NCI-H2171 treated with DMSO at 0.1 percent for 48 hours (cell line): ENCODE results near the gene AMOTL2.
A peak's percentile ranks its signal among the peaks of the same experiment; 100 is the strongest.

Experiments
- DNase-seq: peaks from one replicate; lab custom pipeline; 2025; lab: John Stamatoyannopoulos, UW

Gene AMOTL2

GRCh38 chr3:134378818-134379217, 4.6 kb upstream of the AMOTL2 start:
- DNase-seq = no peak

GRCh38 chr3:134378384-134378783, 4.1 kb upstream of the AMOTL2 start:
- DNase-seq = no peak

DNA sequence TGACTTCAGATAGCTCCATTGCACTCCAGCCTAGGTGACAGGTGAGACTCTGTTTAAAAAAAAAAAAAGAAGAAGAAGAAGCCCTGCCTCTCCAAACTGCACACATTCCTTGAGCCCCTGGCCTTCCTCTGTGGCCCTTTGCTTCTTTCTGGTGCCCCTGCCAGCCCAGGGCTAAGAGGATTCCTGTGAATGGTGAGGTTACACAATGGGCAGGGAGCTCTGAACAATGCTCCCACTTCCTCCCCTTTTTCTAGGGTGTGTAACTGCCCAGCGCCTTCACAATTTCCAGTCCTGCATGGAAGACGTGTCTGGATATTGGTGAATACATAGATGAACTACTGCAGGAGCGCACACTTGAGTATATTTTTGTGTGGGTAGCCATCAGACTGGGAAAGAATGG, 3.6 kb upstream of the AMOTL2 start:
- DNase-seq = no peak

DNA sequence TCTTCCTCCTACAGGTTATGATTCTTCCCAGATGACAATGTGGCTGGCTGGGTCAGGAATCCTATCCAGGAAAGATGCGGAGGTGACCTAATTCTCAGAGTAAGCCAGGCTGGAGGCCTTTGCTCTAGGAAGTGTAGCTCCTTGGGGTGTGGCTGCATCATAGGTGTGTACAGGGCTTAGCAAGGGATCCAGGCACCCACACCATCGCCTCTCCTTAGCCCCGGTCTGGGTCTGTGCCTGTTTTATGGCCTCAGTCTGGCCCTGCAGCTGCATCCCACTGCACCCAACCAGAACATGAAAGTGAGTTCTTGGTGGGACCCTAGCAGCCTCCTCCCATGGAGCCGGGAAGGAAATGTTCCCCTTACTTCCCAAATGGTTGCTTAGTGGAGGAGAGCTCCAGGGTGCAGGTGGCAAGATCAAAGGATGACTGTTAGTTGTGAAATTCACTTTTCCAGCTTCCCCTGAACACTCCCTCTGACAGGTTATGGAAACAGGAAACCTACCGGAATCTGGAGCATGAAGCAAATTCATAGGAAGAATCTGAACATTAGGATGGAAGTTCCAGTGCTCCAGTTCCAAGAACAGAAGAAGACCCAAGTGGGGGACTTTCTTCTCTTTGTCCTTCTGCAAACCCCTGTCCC, 2.7 kb upstream of the AMOTL2 start:
- no peak for DNase-seq

DNA sequence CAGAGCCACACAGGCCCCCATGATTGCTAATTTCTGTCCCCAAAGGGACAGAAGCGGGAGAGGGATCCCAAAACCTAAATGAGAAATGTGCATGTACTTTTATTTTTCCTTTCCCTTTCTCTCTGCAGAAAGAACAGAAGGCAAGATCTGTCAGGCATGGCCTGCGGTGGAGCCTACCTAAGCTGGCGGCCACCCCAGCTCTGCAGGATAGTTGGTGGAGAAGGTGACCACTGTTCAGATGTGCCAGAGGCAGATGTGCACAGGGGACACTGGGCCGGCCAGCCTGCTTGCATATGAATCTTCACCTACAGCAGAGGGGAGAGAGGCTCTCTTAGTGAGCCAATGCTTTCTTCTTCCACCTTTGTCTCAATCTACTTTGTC, 2.1 kb upstream of the AMOTL2 start:
- no peak for DNase-seq

- DNase-seq = no peak
Observed at GRCh38 chr3:134375582-134376384, 1.5 kb upstream of the AMOTL2 start.

DNA sequence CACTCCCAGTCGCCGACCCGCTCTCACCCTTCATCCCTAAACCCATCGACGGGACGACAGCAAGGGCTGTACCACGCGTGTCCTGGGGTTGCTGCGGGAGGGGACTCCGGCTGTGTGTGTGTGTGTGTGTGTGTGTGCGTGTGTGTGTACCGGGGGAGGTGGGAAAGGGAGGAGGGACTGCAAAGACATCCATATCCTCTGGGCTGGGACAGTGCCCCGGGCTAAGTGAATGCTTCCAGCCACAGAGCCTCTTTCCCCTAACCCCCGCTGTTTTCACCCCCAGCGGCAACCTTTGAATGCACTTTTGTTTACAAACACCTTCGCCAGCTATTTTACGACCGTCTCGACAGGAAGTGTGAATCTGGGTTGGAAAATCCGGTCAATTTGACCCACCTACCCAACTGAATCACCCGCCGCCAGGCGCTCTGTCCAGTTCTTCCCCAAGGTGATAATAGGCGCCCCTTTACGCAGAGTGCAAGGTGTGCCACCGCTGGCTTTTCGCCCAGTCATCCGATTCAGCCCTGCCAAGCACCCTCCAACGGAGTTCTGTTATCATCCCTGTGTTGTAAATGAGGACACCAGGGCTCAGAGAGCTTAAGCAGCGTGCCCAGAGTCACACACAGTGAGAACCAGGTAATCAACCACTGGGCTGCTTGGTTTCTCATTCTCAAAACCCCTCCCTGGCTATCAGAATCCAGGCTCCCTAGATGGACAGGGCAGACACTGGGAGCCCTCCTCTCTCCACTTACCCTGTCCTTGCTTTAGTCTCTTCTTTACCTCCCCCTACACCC, 739 bp upstream of the AMOTL2 start:
- DNase-seq = peak; percentile 45

DNA sequence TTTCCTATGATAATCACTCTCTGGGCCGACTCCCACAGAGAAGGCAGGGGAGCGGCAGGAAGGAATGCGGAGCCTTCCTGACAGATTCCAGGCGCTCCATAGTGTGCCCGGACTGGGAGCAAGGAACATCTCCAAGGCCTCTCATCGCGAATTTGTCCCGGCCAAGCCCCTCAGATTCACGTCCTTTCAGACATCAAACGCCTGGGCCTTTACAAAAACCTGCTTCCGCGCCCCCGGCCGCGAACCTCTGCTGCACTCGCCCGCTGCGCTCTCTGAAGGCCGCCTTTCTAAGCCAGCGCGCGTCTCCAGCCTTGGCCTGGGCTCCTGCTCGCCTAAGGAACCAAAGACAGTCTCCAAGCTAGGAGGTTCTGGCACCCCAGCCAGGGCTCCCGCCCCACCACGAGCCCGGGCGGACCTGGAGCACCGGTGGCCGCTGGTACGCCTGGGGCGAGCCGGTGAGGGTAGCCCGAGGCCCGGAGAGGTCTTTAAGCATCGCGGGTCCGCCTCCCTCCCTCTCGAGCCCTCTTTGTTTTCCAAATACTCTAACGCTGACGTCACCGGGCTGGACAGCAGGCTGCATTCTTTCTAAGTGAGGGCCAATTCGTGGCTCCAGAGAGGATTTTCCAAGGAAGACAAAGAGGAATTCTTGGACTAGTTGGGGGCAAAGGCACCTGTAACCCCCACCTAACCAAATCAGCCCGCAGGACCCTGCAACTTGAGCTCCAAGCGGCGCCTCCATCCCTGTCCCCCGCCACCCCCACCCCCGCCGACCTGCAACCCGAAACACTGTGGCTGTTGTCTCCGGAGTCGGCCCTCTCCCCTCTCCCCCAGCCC, 759 bp downstream of the AMOTL2 start:
- no peak for DNase-seq

DNA sequence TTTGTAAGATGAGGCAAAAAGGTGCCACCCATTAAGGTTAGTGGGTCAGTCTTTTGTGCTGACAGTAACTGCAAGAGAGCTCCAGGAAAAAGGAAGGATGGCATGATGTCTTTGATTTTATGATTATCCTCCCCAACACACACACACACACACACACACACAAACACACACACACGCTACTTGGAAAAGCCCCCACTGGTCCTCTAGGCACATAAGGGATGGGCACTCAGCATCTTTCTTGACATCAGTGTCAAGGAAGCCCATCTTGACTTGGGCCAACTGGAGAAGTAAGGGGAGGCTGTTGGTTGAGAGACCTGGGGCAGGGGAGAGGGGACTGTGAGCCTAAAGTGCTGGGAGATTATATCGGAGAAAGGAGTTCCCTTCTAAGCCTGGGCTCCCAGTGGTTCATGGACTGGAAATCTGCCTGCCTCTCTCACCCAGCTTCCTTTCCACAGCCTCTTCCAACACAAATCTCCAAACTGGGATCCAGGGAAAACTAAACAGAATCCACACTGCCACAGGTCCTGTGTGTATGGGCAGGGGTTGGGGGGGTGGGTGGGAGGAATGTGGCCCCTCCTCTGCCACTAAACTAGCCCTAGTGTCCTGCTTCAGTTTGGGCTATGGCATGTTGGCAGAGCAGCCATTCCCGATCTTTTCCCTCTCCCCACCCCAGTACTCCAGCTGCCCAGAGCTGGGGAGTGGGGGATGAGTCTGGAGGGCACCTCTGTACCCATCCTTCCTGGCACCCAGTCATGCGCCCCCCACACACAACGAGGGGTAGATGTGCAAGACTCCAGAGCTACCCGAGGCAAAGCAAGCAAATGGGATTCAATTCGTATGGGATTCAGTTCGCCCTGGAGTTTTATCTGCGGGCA, 1.6 kb downstream of the AMOTL2 start:
- DNase-seq = no peak

- no peak for DNase-seq
Observed at GRCh38 chr3:134371542-134372324, 2.5 kb downstream of the AMOTL2 start.

DNA sequence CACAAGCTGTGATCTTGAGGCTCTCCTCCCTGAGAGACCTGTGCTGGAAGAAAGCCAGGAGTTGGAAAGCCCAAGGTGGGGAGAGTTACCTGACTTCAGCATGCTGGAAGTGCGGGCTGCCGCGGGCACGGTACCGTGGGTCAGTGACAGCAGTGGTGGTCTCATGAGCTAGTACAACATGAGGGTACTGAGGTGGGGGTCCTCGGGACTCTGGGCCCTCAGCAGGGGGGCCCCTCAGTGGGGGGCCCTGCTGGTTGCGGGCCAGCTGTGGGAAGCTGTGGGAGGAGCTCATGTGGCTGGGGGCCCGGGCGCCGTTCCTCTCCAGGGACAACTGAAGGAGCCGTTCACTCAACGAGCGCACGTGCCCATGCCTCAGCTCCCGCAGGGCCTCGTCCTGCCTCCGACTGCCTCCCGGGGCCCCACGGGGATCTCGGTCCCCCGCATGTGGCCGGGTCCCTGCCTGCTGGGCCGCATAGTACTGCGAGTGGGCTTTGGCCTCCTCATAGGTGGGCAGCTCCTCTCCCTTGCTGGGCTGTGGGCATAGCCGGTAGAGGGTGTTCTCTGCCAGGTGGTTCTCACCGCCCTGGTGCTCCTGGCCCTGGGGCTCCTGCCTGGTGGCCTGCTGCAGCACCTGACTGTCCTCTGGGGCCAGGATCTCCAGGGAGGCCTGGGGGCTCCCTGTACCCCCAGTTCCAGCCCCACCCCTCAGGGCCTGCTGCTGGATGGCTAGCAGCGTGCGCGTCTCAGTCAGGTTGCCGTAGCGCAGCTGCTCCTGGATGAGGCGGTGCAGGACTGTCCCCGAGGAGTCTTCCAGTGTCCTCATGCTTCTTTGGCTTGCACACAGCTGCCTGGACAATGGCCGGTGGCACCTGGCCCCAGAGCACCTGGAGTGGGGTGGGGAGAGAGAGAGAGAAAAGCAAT, 3.4 kb downstream of the AMOTL2 start:
- DNase-seq = peak; percentile 50

- no peak for DNase-seq
Observed at GRCh38 chr3:134369861-134370596, 4.2 kb downstream of the AMOTL2 start.

GRCh38 chr3:134369231-134369741, 5.0 kb downstream of the AMOTL2 start:
- no peak for DNase-seq

GRCh38 chr3:134368751-134369105, 5.5 kb downstream of the AMOTL2 start:
- no peak for DNase-seq

GRCh38 chr3:134367869-134368750, 6.1 kb downstream of the AMOTL2 start:
- no peak for DNase-seq

DNA sequence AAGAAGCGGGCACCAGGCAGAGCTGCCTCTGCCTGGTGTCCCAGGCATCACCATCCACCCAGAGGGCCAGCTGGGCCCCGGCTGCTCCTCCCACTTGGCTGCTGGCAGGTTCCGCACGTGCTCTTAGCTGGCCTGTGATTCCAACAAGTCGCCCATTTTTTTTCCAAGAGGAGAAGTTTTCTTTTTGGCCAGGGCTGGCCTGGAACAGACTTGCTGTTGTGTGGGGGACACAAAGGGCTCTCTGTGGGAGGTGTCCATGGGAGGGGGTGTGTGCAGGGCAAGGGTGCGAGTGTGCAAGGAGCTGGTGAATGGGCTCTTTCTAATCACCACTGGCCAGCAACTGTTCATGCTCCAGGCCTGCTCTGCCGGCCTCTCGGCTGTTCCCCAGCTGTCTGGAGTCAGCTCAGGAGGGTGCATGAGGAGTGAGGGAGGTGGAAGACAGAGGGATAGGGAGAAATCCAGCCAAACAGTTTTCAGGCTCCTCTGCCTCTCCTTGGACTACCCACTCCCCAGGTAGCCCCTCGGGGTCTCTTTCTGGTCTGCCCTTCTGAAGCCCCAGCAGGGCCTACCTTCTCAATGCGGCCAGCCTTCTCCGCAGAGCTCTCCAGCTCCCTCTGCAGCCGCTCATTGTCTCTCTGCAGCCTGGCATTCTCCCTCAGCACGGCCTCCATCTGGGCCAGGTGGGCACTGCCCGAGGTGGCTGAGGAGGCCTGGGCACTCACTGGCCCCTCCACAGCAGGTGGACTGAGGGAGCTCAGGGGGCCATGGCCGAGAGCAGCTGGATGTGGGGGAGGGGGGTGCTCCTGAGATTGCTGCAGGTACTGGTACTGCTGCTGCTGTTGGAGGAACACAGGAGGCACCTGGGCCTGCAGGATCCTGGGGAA, 7.1 kb downstream of the AMOTL2 start:
- no peak for DNase-seq
